SK-N-SH (cell line): Measurements from ENCODE around the gene LGI4. TPM values are rescaled to one million over a fixed set of nuclear protein-coding genes. Genes with fewer than 3 reads are reported as not detected.

ENCODE experiments used
- CTCF ChIA-PET: fragments of 300-600, 350-600 bp; formaldehyde crosslinking; extraction: SDS; loops from one replicate; lab custom pipeline; 2021; lab: Yijun Ruan, JAX
- POLR2A ChIA-PET: fragments of 350-600 bp; sonication (Branson Sonifier 250); formaldehyde crosslinking; extraction: SDS; loops from one replicate; lab custom pipeline; 2020; ENCODE audit warnings: antibody characterized with exemption, inconsistent platforms; lab: Yijun Ruan, JAX
- DNase-seq: peaks from one replicate; pipeline ENCODE4 v3.0.0; 2012
- H2AFZ ChIP-seq: fragments of 200-600 bp; sonication (generic); 2 replicates; pipeline ENCODE4 v1.8.1; 2016; ENCODE audit warnings: antibody characterized with exemption, mild to moderate bottlenecking, low read depth
- H3F3A ChIP-seq: fragments of 200-600 bp; sonication (generic); replicated peaks from 2 replicates; pipeline ENCODE3; 2016; ENCODE audit warnings: antibody characterized with exemption, mild to moderate bottlenecking; ENCODE audit not compliant: insufficient read depth
- H3K27ac ChIP-seq, 2 experiments: fragments of 200-500 bp in 1 of 2; fragments of 200-600 bp in 1 of 2; sonication (Bioruptor generic) in 1 of 2; sonication (generic), shearing (Covaris generic) in 1 of 2; 2 replicates each; pipeline versions ENCODE4 v1.5.1 to v1.6.1; 2014 to 2016; ENCODE audit warnings: low read depth in 2 of 2, inconsistent platforms in 1 of 2, low read length in 1 of 2, mild to moderate bottlenecking in 1 of 2, mixed read lengths in 1 of 2
- H3K27me3 ChIP-seq: fragments of 200-600 bp; sonication (generic), shearing (Covaris generic); 2 replicates; pipeline ENCODE4 v1.6.1; 2016; ENCODE audit warnings: mixed run types; ENCODE audit not compliant: insufficient read depth
- H3K36me3 ChIP-seq, 2 experiments: fragments of 200-500 bp in 1 of 2; fragments of 200-600 bp in 1 of 2; sonication (Bioruptor generic) in 1 of 2; sonication (generic) in 1 of 2; replicated peaks in 1 of 2; 2 replicates each; pipeline versions ENCODE3 to v1.5.1; 2014 to 2016; ENCODE audit warnings: low read length in 1 of 2, mild to moderate bottlenecking in 1 of 2; ENCODE audit not compliant: insufficient read depth in 2 of 2, control insufficient read depth in 1 of 2
- H3K4me1 ChIP-seq, 2 experiments: fragments of 200-500 bp in 1 of 2; fragments of 200-600 bp in 1 of 2; sonication (Bioruptor generic) in 1 of 2; sonication (generic), shearing (Covaris generic) in 1 of 2; 2 replicates each; pipeline versions ENCODE4 v1.5.1 to v1.6.1; 2014 to 2016; ENCODE audit warnings: low read depth in 1 of 2, low read length in 1 of 2, mixed run types in 1 of 2; ENCODE audit not compliant: insufficient read depth in 2 of 2, control insufficient read depth in 1 of 2
- H3K4me2 ChIP-seq: fragments of 200-600 bp; sonication (generic), shearing (Covaris generic); 2 replicates; pipeline ENCODE4 v1.6.1; 2017; ENCODE audit warnings: mixed run types
- H3K4me3 ChIP-seq, 2 experiments: fragments of 200-500 bp in 1 of 2; fragments of 200-600 bp in 1 of 2; sonication (Bioruptor generic) in 1 of 2; sonication (generic), shearing (Covaris generic) in 1 of 2; 2 replicates each; pipeline versions ENCODE4 v1.5.1 to v1.8.1; 2014 to 2016; ENCODE audit warnings: low read depth in 2 of 2, inconsistent platforms in 1 of 2, low read length in 1 of 2, mild to moderate bottlenecking in 1 of 2, mixed read lengths in 1 of 2, moderate library complexity in 1 of 2
- H3K79me2 ChIP-seq: fragments of 200-600 bp; sonication (generic); 2 replicates; pipeline ENCODE4 v1.8.1; 2017; ENCODE audit warnings: mild to moderate bottlenecking; ENCODE audit not compliant: insufficient read depth
- H3K9ac ChIP-seq: fragments of 200-600 bp; sonication (generic); 2 replicates; pipeline ENCODE4 v1.6.1; 2017; ENCODE audit warnings: mixed run types
- H3K9me2 ChIP-seq: fragments of 200-600 bp; sonication (generic); 2 replicates; pipeline ENCODE4 v1.6.1; 2017; ENCODE audit warnings: mixed run types
- H3K9me3 ChIP-seq: fragments of 200-600 bp; sonication (generic); 2 replicates; pipeline ENCODE4 v1.6.1; 2017; ENCODE audit warnings: mixed run types, mild to moderate bottlenecking, moderate library complexity
- H4K20me1 ChIP-seq: fragments of 200-600 bp; sonication (generic); 2 replicates; pipeline ENCODE4 v1.6.1; 2017; ENCODE audit warnings: mild to moderate bottlenecking, mixed run types; ENCODE audit not compliant: insufficient read depth
- ELF1 ChIP-seq: IDR thresholded peaks from 2 replicates; pipeline ENCODE4 v1.4.0; 2012
- FOXJ3 ChIP-seq: sonication (generic); formaldehyde crosslinking; IDR thresholded peaks from 2 replicates; pipeline ENCODE4 v1.5.1; 2020; ENCODE audit warnings: mild to moderate bottlenecking, missing genetic modification reagents
- GATA2 ChIP-seq: sonication (generic); formaldehyde crosslinking; IDR thresholded peaks from 2 replicates; pipeline ENCODE4 v1.5.0; 2020; ENCODE audit warnings: mild to moderate bottlenecking, missing genetic modification reagents
- JUND ChIP-seq: IDR thresholded peaks from 2 replicates; pipeline ENCODE4 v1.4.0; 2012
- MXI1 ChIP-seq: IDR thresholded peaks from 2 replicates; pipeline ENCODE4 v1.6.1; 2012; ENCODE audit warnings: mild to moderate bottlenecking, low read depth, low read length, improper control_type of control experiment
- NFIC ChIP-seq: IDR thresholded peaks from 2 replicates; pipeline ENCODE4 v1.4.0; 2012; ENCODE audit warnings: borderline replicate concordance
- PBX3 ChIP-seq: IDR thresholded peaks from 2 replicates; pipeline ENCODE4; 2012
- POLR2AphosphoS5 ChIP-seq: IDR thresholded peaks from 2 replicates; pipeline ENCODE4 v1.6.1; 2012; ENCODE audit warnings: low read depth, low read length
- RAD21 ChIP-seq: IDR thresholded peaks from 2 replicates; pipeline ENCODE4 v1.6.1; 2012; ENCODE audit warnings: mild to moderate bottlenecking, low read length
- RFX5 ChIP-seq: IDR thresholded peaks from 2 replicates; pipeline ENCODE4 v1.6.1; 2012; ENCODE audit warnings: mild to moderate bottlenecking, improper control_type of control experiment, low read length
- RXRA ChIP-seq: IDR thresholded peaks from 2 replicates; pipeline ENCODE4 v1.4.0; 2012; ENCODE audit warnings: low read depth, mild to moderate bottlenecking, borderline replicate concordance
- TAF1 ChIP-seq: IDR thresholded peaks from 2 replicates; pipeline ENCODE4 v1.6.1; 2012; ENCODE audit warnings: low read depth, mild to moderate bottlenecking, low read length, moderate library complexity, borderline replicate concordance
- USF2 ChIP-seq: fragments of 150-350 bp; IDR thresholded peaks from 2 replicates; pipeline ENCODE4 v1.6.1; 2017; ENCODE audit warnings: antibody characterized with exemption, low read length, low read depth, borderline replicate concordance
- YY1 ChIP-seq: IDR thresholded peaks from 2 replicates; pipeline ENCODE4 v1.4.0; 2012; ENCODE audit warnings: low read depth, mild to moderate bottlenecking
- ZBTB33 ChIP-seq: IDR thresholded peaks from 2 replicates; pipeline ENCODE4 v1.4.0; 2012; ENCODE audit warnings: low read depth, borderline replicate concordance
- WGBS: methylation state at CpG from one replicate; pipeline ENCODE4 v1.1.6; 2017; ENCODE audit warnings: low lambda C conversion rate; 5-methylcytosine and 5-hydroxymethylcytosine counted together
- polyA plus RNA-seq, 3 experiments: library from polyadenylated mRNA; depleted of rRNA; stranded (reverse); fragments of >200 nt; gene quantifications; 2 replicates each; pipeline ENCODE4 v1.2.3, GENCODE V29; 2012
- TF ChIP-seq, protein P1 (sequence below): IDR thresholded peaks from 2 replicates; pipeline ENCODE4 v1.6.1; 2012; ENCODE audit warnings: mild to moderate bottlenecking, low read depth, low read length, moderate library complexity
- TF ChIP-seq, protein P2 (sequence below): IDR thresholded peaks from 2 replicates; pipeline ENCODE4 v1.4.0; 2012; ENCODE audit warnings: low read depth, borderline replicate concordance

Gene LGI4
- polyA plus RNA-seq, 1 of the 3 experiments (the other 2 are of a cell fraction), result 0.05 TPM

- TF ChIP-seq NFIC (peak; percentile 39; the same call in 1 of the 2 replicates), RFX5 (no peak), RXRA (no peak), USF2 (no peak), YY1 (no peak)
- TF ChIP-seq, protein P1, sequence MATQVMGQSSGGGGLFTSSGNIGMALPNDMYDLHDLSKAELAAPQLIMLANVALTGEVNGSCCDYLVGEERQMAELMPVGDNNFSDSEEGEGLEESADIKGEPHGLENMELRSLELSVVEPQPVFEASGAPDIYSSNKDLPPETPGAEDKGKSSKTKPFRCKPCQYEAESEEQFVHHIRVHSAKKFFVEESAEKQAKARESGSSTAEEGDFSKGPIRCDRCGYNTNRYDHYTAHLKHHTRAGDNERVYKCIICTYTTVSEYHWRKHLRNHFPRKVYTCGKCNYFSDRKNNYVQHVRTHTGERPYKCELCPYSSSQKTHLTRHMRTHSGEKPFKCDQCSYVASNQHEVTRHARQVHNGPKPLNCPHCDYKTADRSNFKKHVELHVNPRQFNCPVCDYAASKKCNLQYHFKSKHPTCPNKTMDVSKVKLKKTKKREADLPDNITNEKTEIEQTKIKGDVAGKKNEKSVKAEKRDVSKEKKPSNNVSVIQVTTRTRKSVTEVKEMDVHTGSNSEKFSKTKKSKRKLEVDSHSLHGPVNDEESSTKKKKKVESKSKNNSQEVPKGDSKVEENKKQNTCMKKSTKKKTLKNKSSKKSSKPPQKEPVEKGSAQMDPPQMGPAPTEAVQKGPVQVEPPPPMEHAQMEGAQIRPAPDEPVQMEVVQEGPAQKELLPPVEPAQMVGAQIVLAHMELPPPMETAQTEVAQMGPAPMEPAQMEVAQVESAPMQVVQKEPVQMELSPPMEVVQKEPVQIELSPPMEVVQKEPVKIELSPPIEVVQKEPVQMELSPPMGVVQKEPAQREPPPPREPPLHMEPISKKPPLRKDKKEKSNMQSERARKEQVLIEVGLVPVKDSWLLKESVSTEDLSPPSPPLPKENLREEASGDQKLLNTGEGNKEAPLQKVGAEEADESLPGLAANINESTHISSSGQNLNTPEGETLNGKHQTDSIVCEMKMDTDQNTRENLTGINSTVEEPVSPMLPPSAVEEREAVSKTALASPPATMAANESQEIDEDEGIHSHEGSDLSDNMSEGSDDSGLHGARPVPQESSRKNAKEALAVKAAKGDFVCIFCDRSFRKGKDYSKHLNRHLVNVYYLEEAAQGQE, result 0 out of 2 replicates have a peak, but pooled peaks have one; percentile 12
Measured at GRCh38 chr19:35124098-35125060, 10.5 kb downstream of the LGI4 start (continued).

- no peaks in the 10 kb centered on the region for H3K36me3 ChIP-seq
- H3K79me2 ChIP-seq, result no peaks in the 10 kb centered on the region
- no peak overlapping the region for H3K27ac ChIP-seq
- TF ChIP-seq USF2, result no peak
- TF ChIP-seq ZBTB33, result no peak
- no peak for TF ChIP-seq GATA2 (CRISPR knock-in tag)
- TF ChIP-seq PBX3, result no peak
- no peak for TF ChIP-seq RAD21
- no peak for TF ChIP-seq JUND
- no peak for TF ChIP-seq RFX5
- TF ChIP-seq TAF1, result no peak
- no peak for TF ChIP-seq FOXJ3 (CRISPR knock-in tag)
- no peak for TF ChIP-seq ELF1
- no peak for TF ChIP-seq POLR2AphosphoS5
- TF ChIP-seq, protein P2, sequence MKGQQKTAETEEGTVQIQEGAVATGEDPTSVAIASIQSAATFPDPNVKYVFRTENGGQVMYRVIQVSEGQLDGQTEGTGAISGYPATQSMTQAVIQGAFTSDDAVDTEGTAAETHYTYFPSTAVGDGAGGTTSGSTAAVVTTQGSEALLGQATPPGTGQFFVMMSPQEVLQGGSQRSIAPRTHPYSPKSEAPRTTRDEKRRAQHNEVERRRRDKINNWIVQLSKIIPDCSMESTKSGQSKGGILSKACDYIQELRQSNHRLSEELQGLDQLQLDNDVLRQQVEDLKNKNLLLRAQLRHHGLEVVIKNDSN, result no peak
- TF ChIP-seq MXI1, result no peak
- POLR2A ChIA-PET, result interaction anchor here (0.6 kb wide), 1 partner anchor 79 kb away, joined by 3 read pairs; no protein-coding TSS in a partner anchor
- 91% methylated on average over 5 of the region's 5 CpGs for WGBS
- no peaks in the 10 kb centered on the region; the same call in 1 of the 2 replicates for H3K27me3 ChIP-seq
- no peak overlapping the region for H3K9ac ChIP-seq
- no peaks in the 10 kb centered on the region for H4K20me1 ChIP-seq
- CTCF ChIA-PET, result interaction anchor here (0.9 to 7.5 kb wide), 5 partner anchors 9 to 79 kb away, joined by 4 to 60 read pairs (median 21); partner anchors contain the start of genes FXYD1, FXYD3, FXYD7 and LGI4
- H3K9me2 ChIP-seq, result no peaks in the 10 kb centered on the region
- H2AFZ ChIP-seq, result no peak overlapping the region; the same call in 1 of the 2 replicates
- no peaks in the 10 kb centered on the region for H3K9me3 ChIP-seq
- H3K4me2 ChIP-seq, result peak overlapping the region; percentile 89; the same call in 1 of the 2 replicates
- DNase-seq, result no peak
- H3F3A ChIP-seq, result no peaks in the 10 kb centered on the region
- peaks cover 0 to 8% of the 10 kb centered on the region in 2 experiments; a peak in 1 of 4 replicates for H3K4me1 ChIP-seq
- no peak overlapping the region for H3K4me3 ChIP-seq
Measured at GRCh38 chr19:35123573-35123972, 11.3 kb downstream of the LGI4 start.
